ENCODE measurements around the gene PML.
A peak's percentile ranks its signal among the peaks of the same experiment; 100 is the strongest.

Gene PML, protein sequence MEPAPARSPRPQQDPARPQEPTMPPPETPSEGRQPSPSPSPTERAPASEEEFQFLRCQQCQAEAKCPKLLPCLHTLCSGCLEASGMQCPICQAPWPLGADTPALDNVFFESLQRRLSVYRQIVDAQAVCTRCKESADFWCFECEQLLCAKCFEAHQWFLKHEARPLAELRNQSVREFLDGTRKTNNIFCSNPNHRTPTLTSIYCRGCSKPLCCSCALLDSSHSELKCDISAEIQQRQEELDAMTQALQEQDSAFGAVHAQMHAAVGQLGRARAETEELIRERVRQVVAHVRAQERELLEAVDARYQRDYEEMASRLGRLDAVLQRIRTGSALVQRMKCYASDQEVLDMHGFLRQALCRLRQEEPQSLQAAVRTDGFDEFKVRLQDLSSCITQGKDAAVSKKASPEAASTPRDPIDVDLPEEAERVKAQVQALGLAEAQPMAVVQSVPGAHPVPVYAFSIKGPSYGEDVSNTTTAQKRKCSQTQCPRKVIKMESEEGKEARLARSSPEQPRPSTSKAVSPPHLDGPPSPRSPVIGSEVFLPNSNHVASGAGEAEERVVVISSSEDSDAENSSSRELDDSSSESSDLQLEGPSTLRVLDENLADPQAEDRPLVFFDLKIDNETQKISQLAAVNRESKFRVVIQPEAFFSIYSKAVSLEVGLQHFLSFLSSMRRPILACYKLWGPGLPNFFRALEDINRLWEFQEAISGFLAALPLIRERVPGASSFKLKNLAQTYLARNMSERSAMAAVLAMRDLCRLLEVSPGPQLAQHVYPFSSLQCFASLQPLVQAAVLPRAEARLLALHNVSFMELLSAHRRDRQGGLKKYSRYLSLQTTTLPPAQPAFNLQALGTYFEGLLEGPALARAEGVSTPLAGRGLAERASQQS

GRCh38 chr15:73994413-73994883, at the start of gene PML:
TSS of gene PML (plus strand) at chr15:73994716. CDS start at chr15:73994813, 97 bp downstream.
- DNase-seq, result peak; percentile 20

GRCh38 chr15:73945130-73945508, 49.4 kb upstream of the PML start:
- no peak for DNase-seq

DNA sequence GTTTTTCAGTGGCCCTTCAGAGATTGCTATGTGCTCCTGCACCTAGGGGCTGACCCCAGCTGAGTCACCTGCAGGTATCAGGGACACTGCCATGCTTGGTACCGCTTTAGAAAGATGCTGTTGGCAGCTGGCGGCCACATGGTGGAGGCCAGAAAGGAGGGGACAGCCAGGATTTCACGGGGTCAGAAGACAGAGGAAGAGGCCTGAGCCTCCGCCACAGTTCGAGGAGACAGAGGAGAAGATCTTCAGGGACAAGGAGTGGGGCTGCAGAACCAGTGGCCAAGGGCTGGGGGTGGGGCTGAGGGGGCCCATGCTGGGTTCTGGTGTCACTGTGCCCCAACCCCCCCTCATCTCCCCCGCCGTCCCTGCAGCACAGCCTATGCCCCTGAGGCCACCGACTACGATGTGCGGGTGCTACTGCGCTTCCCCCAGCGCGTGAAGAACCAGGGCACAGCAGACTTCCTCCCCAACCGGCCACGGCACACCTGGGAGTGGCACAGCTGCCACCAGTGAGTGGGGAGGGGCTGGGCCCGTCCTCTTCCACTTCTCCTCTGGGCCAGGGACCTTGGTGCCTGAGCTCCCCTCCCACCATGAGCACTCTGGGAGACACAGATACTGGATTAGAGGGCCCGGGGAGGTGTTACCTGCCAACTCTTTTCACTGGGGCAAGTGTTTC, 48.3 kb upstream of the PML start:
- no peak for DNase-seq

DNA sequence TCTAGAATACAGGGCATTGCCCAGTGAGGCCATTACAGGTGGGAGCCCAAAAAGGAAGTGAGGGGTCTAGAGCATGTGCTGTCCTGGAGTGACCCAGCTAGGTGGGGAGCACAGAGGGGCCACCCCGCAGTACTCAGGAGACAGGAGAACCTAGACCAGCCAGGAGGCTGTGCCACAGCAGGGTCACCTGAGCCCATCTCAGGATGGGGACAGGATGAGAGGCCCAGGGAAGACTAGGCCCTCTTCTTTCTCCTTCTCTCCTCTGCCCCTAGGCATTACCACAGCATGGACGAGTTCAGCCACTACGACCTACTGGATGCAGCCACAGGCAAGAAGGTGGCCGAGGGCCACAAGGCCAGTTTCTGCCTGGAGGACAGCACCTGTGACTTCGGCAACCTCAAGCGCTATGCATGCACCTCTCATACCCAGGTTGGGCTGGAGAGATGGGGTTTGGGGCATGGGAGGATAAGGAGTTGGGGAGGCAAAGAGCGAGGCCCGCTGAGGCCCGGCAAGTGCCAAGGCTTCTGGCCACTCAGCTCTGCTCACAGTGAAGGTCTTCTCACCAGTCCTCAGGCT, 47.6 kb upstream of the PML start:
- no peak for DNase-seq

DNA sequence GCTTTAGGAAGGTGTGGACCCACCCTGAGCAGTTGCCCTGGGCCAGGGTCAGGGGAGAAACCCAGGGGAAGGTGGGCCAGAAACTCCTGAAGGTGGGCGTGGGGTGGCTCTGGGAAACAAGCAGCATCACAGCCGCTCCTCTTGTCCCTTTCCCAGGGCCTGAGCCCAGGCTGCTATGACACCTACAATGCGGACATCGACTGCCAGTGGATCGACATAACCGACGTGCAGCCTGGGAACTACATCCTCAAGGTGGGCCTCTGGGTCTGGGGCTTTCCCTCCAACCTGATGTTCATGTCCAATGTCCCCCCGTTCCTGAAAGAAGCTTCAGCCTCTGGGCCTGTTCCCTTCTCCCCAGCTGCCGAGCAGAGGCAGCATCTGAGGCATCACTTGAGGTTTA, 46.9 kb upstream of the PML start:
- DNase-seq, result no peak

DNA sequence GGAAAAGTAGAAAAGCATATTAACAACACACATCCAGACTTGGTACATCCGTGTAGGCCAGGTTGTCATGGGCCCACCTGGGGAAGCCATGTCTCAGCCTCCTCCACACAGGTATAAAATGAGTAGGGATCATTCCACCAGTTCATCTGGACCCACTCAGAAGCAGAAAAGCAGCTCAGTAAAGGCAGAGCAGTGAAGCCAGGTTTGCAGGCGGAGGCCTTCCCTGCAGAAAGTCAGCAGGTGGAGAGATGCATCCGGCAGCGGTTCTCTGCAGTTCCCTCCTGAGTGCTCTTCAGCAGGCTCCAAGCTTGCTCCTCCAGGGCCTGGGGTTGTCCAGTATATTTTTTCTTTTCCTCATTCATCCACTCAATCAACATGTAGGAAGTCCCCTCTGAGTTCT, 46.1 kb upstream of the PML start:
- DNase-seq, result no peak

DNA sequence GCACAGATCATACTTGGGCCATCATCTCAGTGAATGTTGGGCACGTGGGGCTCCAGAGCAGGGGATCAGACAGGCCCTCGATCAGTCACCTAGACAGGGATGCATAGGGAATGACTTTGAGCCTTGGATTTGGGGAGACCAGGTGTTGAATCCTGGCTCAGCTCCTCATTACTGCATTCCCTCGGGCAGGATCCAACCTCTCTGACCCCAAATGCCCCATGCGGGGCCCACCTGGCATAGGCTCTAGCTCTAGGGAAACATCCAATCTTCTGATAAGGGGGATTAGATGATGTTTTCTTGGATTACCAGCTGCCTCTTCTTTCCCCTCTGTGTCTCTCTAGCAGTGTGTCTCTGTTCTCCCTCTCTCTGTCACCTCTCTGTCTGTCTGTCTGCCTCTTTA, 45.5 kb upstream of the PML start:
- DNase-seq, result no peak

GRCh38 chr15:73949496-73949895, 45.0 kb upstream of the PML start:
- no peak for DNase-seq

DNA sequence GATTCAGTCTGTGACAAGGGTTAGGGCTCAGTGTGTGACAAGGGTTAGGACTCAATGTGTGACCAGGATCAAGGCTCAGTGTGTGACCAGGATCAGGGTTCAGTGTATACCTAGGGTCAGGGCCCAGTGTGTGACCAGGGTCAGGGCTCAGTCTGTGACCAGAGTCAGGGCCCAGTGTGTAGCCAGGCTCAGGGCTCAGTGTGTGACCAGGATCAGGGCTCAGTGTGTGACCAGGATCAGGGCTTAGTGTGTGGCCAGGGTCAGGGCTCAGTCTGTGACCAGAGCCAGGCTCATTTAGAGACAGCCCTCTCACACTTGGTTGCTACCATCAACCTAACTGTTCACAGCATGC, 44.1 kb upstream of the PML start:
- no peak for DNase-seq

- peak; percentile 26 for DNase-seq
Observed at GRCh38 chr15:73950831-73951561, 43.5 kb upstream of the PML start.

DNA sequence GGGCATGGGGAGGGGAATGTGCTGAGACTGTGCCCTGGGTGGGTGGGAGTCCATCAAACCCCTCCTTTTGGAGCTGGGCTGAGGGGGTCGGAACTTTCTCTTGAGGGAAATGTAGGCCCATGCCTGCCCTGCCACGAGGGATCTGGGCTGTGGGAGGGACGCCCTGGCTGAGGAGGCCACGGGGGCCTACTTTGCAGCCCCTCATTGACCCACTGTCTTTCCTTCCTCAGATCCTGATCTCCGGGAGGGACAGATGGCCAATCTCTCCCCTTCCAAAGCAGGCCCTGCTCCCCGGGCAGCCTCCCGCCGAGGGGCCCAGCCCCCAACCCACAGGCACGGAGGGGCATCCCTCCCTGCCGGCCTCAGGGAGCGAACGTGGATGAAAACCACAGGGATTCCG, 42.9 kb upstream of the PML start:
- DNase-seq, result no peak

DNA sequence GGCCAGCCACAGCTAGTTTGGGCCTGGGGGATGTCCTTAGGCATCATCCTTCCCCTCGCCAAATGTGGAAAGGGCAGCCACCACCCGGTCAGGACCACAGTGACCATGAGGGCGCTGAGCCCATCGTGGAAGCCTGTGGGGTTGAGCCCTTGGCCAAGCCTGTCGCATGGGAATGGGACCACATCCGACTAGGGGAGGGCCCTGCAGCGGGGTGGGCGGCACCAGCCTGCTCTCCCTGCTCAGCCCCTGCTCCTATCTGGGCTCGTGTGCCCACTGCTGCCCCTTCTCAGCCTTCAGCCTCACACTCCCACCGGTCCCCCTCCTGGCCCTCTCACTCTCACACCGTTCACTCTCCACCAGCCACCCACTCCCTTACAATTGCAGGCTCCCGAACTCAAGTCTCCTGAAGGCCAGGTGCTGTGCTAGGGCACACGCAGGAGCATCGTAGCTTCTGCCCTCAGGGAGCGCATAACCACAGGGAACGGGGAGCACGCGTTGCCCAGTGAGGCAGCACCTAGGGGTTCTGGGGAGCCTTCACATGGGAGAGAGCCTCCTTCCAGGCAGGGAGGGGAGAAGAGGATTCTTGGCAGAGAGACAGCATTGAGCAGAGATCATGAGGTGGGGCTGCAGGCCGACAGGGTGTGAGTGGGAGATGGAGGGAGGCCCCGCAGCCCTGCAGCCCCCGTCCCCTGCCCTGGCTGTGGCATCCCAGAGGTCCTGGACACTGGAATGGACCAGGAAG, 42.2 kb upstream of the PML start:
- DNase-seq, result no peak

- DNase-seq, result no peak
Observed at GRCh38 chr15:73952913-73953750, 41.4 kb upstream of the PML start.

- no peak for DNase-seq
Observed at GRCh38 chr15:73954188-73955145, 40.0 kb upstream of the PML start.

DNA sequence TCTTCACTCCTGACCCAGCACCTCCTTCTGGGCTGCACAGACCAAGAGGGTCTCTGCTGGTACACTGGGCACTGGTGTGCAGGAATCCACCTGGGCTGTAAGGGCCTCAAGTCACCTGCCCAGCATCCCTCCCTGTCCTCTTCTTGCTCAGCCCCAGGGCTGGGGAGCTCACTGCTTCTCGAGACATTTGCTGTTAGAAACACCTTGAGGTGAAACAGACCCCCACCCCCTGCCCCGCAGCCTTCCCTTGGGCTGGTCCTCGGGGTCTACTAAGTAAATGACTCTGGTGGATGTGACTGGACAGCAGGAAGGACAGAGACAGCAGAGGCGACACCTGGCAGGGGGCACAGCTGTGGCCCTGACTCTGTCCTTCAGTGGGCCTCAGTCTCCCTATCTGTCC, 39.2 kb upstream of the PML start:
- DNase-seq, result no peak

DNA sequence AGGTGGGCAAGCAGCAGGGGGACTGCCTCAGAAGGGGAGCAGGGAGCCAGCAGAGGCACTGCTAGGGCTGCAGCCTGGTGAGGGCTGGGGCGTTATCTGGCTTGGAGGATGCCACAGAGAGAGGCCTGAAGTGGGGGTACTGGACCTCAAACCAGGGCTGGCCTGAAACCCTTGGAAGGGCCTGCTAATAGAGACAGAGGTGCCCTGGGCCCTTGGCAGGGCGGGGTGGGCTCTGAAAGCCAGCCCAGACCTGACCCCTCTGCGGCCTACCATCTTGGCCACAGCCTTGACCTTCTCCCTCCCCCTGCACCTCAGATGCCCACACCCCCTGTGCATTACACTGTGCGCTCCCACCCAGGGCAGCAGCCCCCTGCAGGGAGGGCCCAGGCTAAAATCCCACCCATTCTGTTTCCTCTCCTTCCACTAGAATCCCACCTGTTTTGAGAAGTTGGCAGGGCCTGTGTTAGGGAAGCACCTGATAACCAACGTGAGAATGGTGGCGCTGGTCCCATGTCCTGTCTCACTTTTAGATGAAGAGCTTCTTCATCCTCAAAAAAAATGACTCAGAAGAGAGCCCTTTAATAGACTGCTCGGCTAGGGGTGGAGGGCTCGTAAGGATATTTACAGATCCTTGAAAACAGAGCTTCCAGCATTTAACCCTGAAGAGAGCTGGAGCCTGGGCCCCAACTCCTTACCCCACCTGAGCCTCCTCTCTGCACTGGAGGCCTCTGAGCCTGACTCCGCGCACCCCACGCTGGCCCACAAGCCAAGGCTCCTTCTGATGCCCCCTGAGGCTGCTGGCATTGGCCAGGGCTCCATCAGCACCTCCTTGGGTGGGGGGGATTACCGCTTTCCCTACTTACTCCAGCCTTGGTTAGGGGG, 38.4 kb upstream of the PML start:
- DNase-seq, result no peak

DNA sequence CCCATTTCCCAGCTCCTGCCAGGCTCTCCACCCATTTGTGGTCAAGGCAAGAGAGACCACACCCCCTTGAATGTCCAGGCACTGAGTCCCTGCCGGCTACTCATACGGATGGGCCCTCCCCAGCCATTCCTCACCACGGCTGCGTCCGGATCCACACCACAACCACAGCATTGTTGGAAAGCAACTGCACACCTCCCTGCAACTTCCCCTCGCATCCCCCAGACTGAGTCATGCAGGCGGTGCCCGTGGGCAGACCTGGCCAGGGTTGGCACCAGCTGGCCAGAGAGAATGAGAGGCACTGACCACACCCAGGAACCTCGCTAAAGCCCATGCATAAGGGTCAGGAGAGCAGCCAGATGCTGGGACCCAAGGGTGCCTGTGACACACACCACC, 37.8 kb upstream of the PML start:
- no peak for DNase-seq

DNA sequence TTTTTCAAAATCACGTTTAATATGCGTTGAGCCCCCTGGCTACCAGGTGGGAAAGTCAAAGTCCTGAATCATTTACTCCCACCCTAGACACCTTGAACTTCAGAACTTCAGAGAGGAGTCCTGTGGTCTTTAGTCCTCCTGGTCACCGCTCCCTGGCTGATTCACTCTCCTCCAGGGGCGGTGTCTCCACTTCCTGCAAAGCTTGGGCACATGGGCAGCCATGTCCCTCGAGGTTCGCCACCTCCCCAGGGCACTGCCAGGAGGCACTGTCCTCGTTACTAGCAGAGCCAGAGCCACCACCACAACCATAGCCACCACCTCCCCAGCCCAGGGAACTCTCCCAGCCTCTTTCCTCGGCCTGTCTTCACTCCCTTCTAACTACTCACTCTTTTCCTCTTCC, 37.2 kb upstream of the PML start:
- no peak for DNase-seq

GRCh38 chr15:73957785-73958184, 36.7 kb upstream of the PML start:
- no peak for DNase-seq
